HCT116 (cell line): ENCODE results near the gene TMA7. TPM values are rescaled to one million over a fixed set of nuclear protein-coding genes. Genes with fewer than 3 reads are reported as not detected.

Experiments
- ATAC-seq: fragments of 200-7000 bp; cut with Tn5 transposase; 2 replicates; pipeline ENCODE4 v1.9.1; 2020; ENCODE audit warnings: mild to moderate bottlenecking, moderate library complexity
- BruUV-seq: library from RNA; stranded (reverse); fragments of 400-500 nt; replicated peaks from 2 replicates; lab custom pipeline; 2021; lab: Mats Ljungman, UMichigan
- CTCF ChIA-PET: fragments of 300-600 bp; sonication (Branson Sonifier 250); formaldehyde crosslinking; loops from one replicate; lab custom pipeline; 2021; ENCODE audit warnings: antibody characterized with exemption; lab: Charles Lee
- POLR2A ChIA-PET: fragments of 300-600, 350-600 bp; sonication (Branson Sonifier 250); formaldehyde crosslinking; loops from one replicate; lab custom pipeline; 2021; ENCODE audit warnings: antibody characterized with exemption; lab: Charles Lee
- RAD21 ChIA-PET, 2 experiments: fragments of 300-600 bp; sonication (Branson Sonifier 250); formaldehyde crosslinking; loops; one replicate each; lab custom pipeline; 2023; ENCODE audit warnings: low total read pairs in 2 of 2; ENCODE audit not compliant: uncharacterized antibody in 2 of 2, unreplicated experiment in 2 of 2, low non-redundant PET in 1 of 2; lab: Charles Lee
- DNase-seq: peaks from one replicate; pipeline ENCODE4 v3.0.0-alpha.2; 2010; ENCODE audit warnings: low read depth, low spot score
- H2AFZ ChIP-seq: fragments of 200-600 bp; shearing (Covaris generic), sonication (generic); 2 replicates; pipeline ENCODE4 v1.6.1; 2017; ENCODE audit warnings: low read depth, mixed run types, mixed read lengths, antibody characterized with exemption, low read length; ENCODE audit not compliant: poor library complexity, severe bottlenecking
- H3K27ac ChIP-seq: 2 replicates; pipeline ENCODE4 v1.5.1; 2012; ENCODE audit warnings: low read depth, low read length
- H3K27me3 ChIP-seq: fragments of 200-600 bp; sonication (generic); 2 replicates; pipeline ENCODE4 v1.6.1; 2016; ENCODE audit warnings: mixed run types, low read length, mixed read lengths; ENCODE audit not compliant: insufficient read depth
- H3K36me3 ChIP-seq, 2 experiments: fragments of 200-500 bp in 1 of 2; fragments of 200-600 bp in 1 of 2; sonication (Bioruptor generic) in 1 of 2; sonication (generic) in 1 of 2; 2 replicates each; pipeline versions ENCODE4 v1.5.1 to v1.6.1; 2014 to 2016; ENCODE audit warnings: low read length in 2 of 2, inconsistent platforms in 1 of 2, mixed read lengths in 1 of 2, mixed run types in 1 of 2; ENCODE audit not compliant: insufficient read depth in 2 of 2, control insufficient read depth in 1 of 2
- H3K4me1 ChIP-seq, 2 experiments: fragments of 200-600 bp in 1 of 2; sonication (generic) in 1 of 2; 2 replicates each; pipeline versions ENCODE4 v1.5.1 to v1.6.1; 2012 to 2017; ENCODE audit warnings: low read length in 2 of 2, inconsistent platforms in 1 of 2, mild to moderate bottlenecking in 1 of 2, mixed read lengths in 1 of 2, mixed run types in 1 of 2, moderate library complexity in 1 of 2; ENCODE audit not compliant: insufficient read depth in 2 of 2, control insufficient read depth in 1 of 2
- H3K4me2 ChIP-seq: fragments of 200-600 bp; sonication (generic); 2 replicates; pipeline ENCODE4 v1.6.1; 2017; ENCODE audit warnings: mixed run types, low read length, mixed read lengths
- H3K4me3 ChIP-seq, 2 experiments: fragments of 200-600 bp in 1 of 2; sonication (generic) in 1 of 2; replicated peaks in 1 of 2; 2 replicates each; pipeline ENCODE4 v1.5.1; 2011 to 2016; ENCODE audit warnings: low read length in 2 of 2, control low read depth in 1 of 2, low read depth in 1 of 2, mild to moderate bottlenecking in 1 of 2, mixed read lengths in 1 of 2, mixed run types in 1 of 2
- H3K79me2 ChIP-seq: fragments of 200-600 bp; sonication (generic); 2 replicates; pipeline ENCODE4 v1.6.1; 2017; ENCODE audit warnings: mild to moderate bottlenecking, mixed run types, low read length, moderate library complexity, mixed read lengths; ENCODE audit not compliant: insufficient read depth
- H3K9ac ChIP-seq: fragments of 200-600 bp; sonication (generic); 2 replicates; pipeline ENCODE4 v1.6.1; 2016; ENCODE audit warnings: low read length, mixed read lengths
- H3K9me2 ChIP-seq: fragments of 200-600 bp; sonication (generic), shearing (Covaris generic); 2 replicates; pipeline ENCODE4 v1.6.1; 2017; ENCODE audit warnings: mixed run types, mild to moderate bottlenecking, moderate library complexity; ENCODE audit not compliant: insufficient read depth
- H3K9me3 ChIP-seq, 2 experiments: fragments of 200-500 bp in 1 of 2; fragments of 200-600 bp in 1 of 2; sonication (Bioruptor generic) in 1 of 2; sonication (generic) in 1 of 2; 2 replicates each; pipeline ENCODE4 v1.6.1; 2014 to 2017; ENCODE audit warnings: low read length in 2 of 2, mixed read lengths in 2 of 2, inconsistent platforms in 1 of 2, low read depth in 1 of 2, mild to moderate bottlenecking in 1 of 2, mixed run types in 1 of 2, moderate library complexity in 1 of 2; ENCODE audit not compliant: control insufficient read depth in 1 of 2, insufficient read depth in 1 of 2
- H4K20me1 ChIP-seq: fragments of 200-600 bp; sonication (generic), shearing (Covaris generic); 2 replicates; pipeline ENCODE4 v1.6.1; 2017; ENCODE audit warnings: mixed run types, mild to moderate bottlenecking, moderate library complexity; ENCODE audit not compliant: insufficient read depth
- CEBPB ChIP-seq: IDR thresholded peaks from 2 replicates; pipeline ENCODE4 v1.6.1; 2012; ENCODE audit warnings: low read depth
- CTCF ChIP-seq, 3 experiments: fragments of 200-600 bp in 1 of 3; sonication (generic) in 1 of 3; IDR thresholded peaks in 2 of 3; conservative IDR thresholded peaks in 1 of 3; 2 replicates each; pipeline ENCODE4 v1.5.1; 2012 to 2017; ENCODE audit warnings: low read depth in 2 of 3, low read length in 2 of 3, antibody characterized with exemption in 1 of 3, borderline replicate concordance in 1 of 3, control low read depth in 1 of 3, mild to moderate bottlenecking in 1 of 3, mixed read lengths in 1 of 3, mixed run types in 1 of 3, moderate library complexity in 1 of 3; ENCODE audit not compliant: insufficient read depth in 1 of 3
- EGR1 ChIP-seq: IDR thresholded peaks from 2 replicates; pipeline ENCODE4 v1.6.1; 2012; ENCODE audit warnings: low read depth
- MAX ChIP-seq: IDR thresholded peaks from 2 replicates; pipeline ENCODE4 v1.6.1; 2012
- POLR2AphosphoS5 ChIP-seq: IDR thresholded peaks from 2 replicates; pipeline ENCODE4 v1.6.1; 2011; ENCODE audit warnings: mild to moderate bottlenecking, low read depth, low read length, moderate library complexity
- YY1 ChIP-seq: IDR thresholded peaks from 2 replicates; pipeline ENCODE4 v1.6.1; 2011; ENCODE audit warnings: low read length, low read depth, moderate library complexity, mild to moderate bottlenecking; ENCODE audit not compliant: insufficient replicate concordance; ENCODE audit errors: extremely low read depth
- ZBTB33 ChIP-seq: IDR thresholded peaks from 2 replicates; pipeline ENCODE4 v1.6.1; 2011; ENCODE audit warnings: mild to moderate bottlenecking, low read length, moderate library complexity; ENCODE audit not compliant: insufficient replicate concordance; ENCODE audit errors: extremely low read depth
- intact Hi-C: fragments of 100-400 bp; cut with micrococcal nuclease; formaldehyde crosslinking; loops from 2 replicates; pipeline ENCODE4 v1.10.0; 2022
- total RNA-seq: library from RNA; stranded (reverse); gene quantifications from one replicate; pipeline ENCODE4 v1.2.1, GENCODE V29; 2021; ENCODE audit not compliant: unreplicated experiment

TMA7 gene
- total RNA-seq, 1 experiment from 2014 or later = 334 TPM

GRCh38 chr3:48428572-48429316 is 11.3 kb upstream of the TMA7 start:
- peak overlapping the region; percentile 81 for H3K27ac ChIP-seq
- peaks cover 37 to 52% of the 10 kb centered on the region in 2 experiments for H3K4me1 ChIP-seq

More at GRCh38 chr3:48428572-48429316, 11.3 kb upstream of the TMA7 start:
- Histone ChIP-seq H3K9ac (peak overlapping the region; percentile 77), H3K4me3 (peak overlapping the region; percentile 58 to 70), H3K9me2 (no peaks in the 10 kb centered on the region), H3K36me3 (peaks cover 0 to 17% of the 10 kb centered on the region in 2 experiments; a peak in 1 of 4 replicates), H4K20me1 (no peaks in the 10 kb centered on the region), H2AFZ (no peak overlapping the region), H3K79me2 (no peaks in the 10 kb centered on the region; the same call in 1 of the 2 replicates), H3K9me3 (no peaks in the 10 kb centered on the region), H3K27me3 (no peaks in the 10 kb centered on the region), H3K4me2 (peak overlapping the region; percentile 91)
- DNase-seq (no peak), ATAC-seq (peak; percentile 33)
- ChIA-PET POLR2A (no interaction called here), RAD21 (no interaction called here), CTCF (interaction anchor here (1.1 to 3.3 kb wide), 2 partner anchors 28 to 155 kb away, joined by 4 to 15 read pairs; no protein-coding TSS in a partner anchor)
- no TSS peak for BruUV-seq
- intact Hi-C loops = no loop called here
- no peak for TF ChIP-seq ZBTB33
- TF ChIP-seq YY1 = no peak
- TF ChIP-seq POLR2AphosphoS5 = 0 out of 2 replicates have a peak, but pooled peaks have one; percentile 18
- TF ChIP-seq CTCF (IDR thresholded peaks at IDR 0.05 in 2 of 3, conservative IDR thresholded peaks at IDR 0.05 in 1 of 3; ENCODE audit: borderline replicate concordance in 1 of 3, insufficient read depth in 1 of 3, low read depth in 2 of 3, low read length in 2 of 3) = no peak
- TF ChIP-seq CEBPB = no peak
- no peak for TF ChIP-seq MAX
- TF ChIP-seq EGR1 = no peak
